H1 (cell line): Measurements from ENCODE around the gene ARRB1.

Experiments
- ASH2L ChIP-seq: fragments of 200-600, 300-600 bp; sonication (generic); IDR thresholded peaks from one replicate; pipeline ENCODE4 v1.7.1; 2017; ENCODE audit warnings: low read length
- ATF3 ChIP-seq: IDR thresholded peaks from 2 replicates; pipeline ENCODE4 v1.6.1; 2011; ENCODE audit warnings: low read depth, mild to moderate bottlenecking, low read length; ENCODE audit not compliant: insufficient read depth
- CHD1 ChIP-seq: IDR thresholded peaks from 2 replicates; pipeline ENCODE4 v1.6.1; 2012; ENCODE audit warnings: low read depth, low read length, improper control_type of control experiment
- CREB1 ChIP-seq: IDR thresholded peaks from 2 replicates; pipeline ENCODE4 v1.6.1; 2012; ENCODE audit warnings: inconsistent platforms
- CTCF ChIP-seq, 3 experiments: IDR thresholded peaks; 1 replicate in 2 of 3; 2 replicates in 1 of 3; pipeline versions ENCODE4 v1.5.1 to v1.6.1; 2011; ENCODE audit warnings: low read length in 3 of 3, mild to moderate bottlenecking in 3 of 3, inconsistent platforms in 2 of 3, low read depth in 1 of 3, moderate library complexity in 1 of 3; ENCODE audit not compliant: insufficient read depth in 1 of 3; ENCODE audit errors: control extremely low read depth in 1 of 3
- EZH2 ChIP-seq: fragments of 200-600 bp; sonication (generic); IDR thresholded peaks from 2 replicates; pipeline ENCODE4 v1.7.1; 2012; ENCODE audit warnings: low read depth, mild to moderate bottlenecking, moderate library complexity, low read length, inconsistent platforms; ENCODE audit not compliant: severe bottlenecking
- MAX ChIP-seq: IDR thresholded peaks from 2 replicates; pipeline ENCODE4 v1.6.1; 2012; ENCODE audit warnings: inconsistent platforms
- POLR2A ChIP-seq, 2 experiments: IDR thresholded peaks; 1 replicate in 1 of 2; 2 replicates in 1 of 2; pipeline ENCODE4 v1.6.1; 2011; ENCODE audit warnings: low read depth in 2 of 2, low read length in 2 of 2, mild to moderate bottlenecking in 2 of 2; ENCODE audit errors: control extremely low read depth in 1 of 2
- SIN3A ChIP-seq, 2 experiments: IDR thresholded peaks in 1 of 2; conservative IDR thresholded peaks in 1 of 2; 2 replicates each; pipeline ENCODE4 v1.6.1; 2011 to 2012; ENCODE audit warnings: low read length in 2 of 2, improper control_type of control experiment in 1 of 2, low read depth in 1 of 2, mild to moderate bottlenecking in 1 of 2
- SRF ChIP-seq: IDR thresholded peaks from 2 replicates; pipeline ENCODE4 v1.6.1; 2011; ENCODE audit warnings: mild to moderate bottlenecking, low read depth, low read length, moderate library complexity
- YY1 ChIP-seq: IDR thresholded peaks from 2 replicates; pipeline ENCODE4 v1.6.1; 2011; ENCODE audit warnings: low read depth, mild to moderate bottlenecking, low read length
- ZNF274 ChIP-seq: IDR thresholded peaks from 2 replicates; pipeline ENCODE4 v1.7.0; 2012; ENCODE audit warnings: low read length, borderline replicate concordance; ENCODE audit errors: extremely low read depth

- TF ChIP-seq POLR2A (IDR thresholded peaks at IDR 0.05; ENCODE audit: control extremely low read depth in 1 of 2, low read depth in 2 of 2, low read length in 2 of 2) (no peak), CTCF (IDR thresholded peaks at IDR 0.05; ENCODE audit: control extremely low read depth in 1 of 3, insufficient read depth in 1 of 3, low read depth in 1 of 3, low read length in 3 of 3) (no peak), SIN3A (conservative IDR thresholded peaks at IDR 0.05 in 1 of 2, IDR thresholded peaks at IDR 0.05 in 1 of 2; ENCODE audit: low read depth in 1 of 2, low read length in 2 of 2) (no peak), CREB1 (no peak), CHD1 (no peak), EZH2 (no peak), ATF3 (no peak), MAX (no peak), SRF (no peak), ZNF274 (no peak), YY1 (no peak), ASH2L (no peak)
These were observed 23.2 kb upstream of the ARRB1 start for GRCh38 chr11:75374646-75375045.
